ENCODE results near the gene PRKCE. TPM values are rescaled to one million over a fixed set of nuclear protein-coding genes. Genes with fewer than 3 reads are reported as not detected.

Gene PRKCE
- total RNA-seq, 1 donor from 2014 or later = 85.0 TPM

DNA sequence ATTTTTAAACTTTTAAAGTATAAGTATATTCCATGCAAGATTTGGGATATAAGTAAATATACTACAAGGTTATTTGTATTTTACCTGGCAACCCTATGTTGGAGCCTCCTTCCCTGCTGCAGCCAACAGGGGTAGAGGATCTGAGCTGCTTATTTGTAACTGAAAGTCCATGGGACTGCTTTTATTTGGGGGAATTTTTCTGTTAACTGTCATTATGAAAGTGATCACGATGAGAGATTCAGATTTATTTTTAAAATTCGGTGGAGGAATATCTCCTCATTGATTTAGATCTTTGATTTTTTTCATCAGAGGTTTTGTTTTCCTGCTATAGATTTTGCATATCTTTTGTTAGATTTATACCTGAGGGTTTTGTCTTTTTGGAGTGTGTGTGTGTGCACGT is 215.9 kb downstream of the PRKCE start:
- H3K36me3 ChIP-seq = no peaks in the 10 kb centered on the region
- intact Hi-C loops (cut with DNase I) = no loop called here
- no peaks in the 10 kb centered on the region for H3K9me3 ChIP-seq
- no peak overlapping the region for H3K27ac ChIP-seq
- H3K4me1 ChIP-seq = no peaks in the 10 kb centered on the region
- ATAC-seq = no peak
- no peak for DNase-seq
- H3K4me3 ChIP-seq = no peak overlapping the region
- TF ChIP-seq CTCF (IDR thresholded peaks at IDR 0.05) = no peak
- no peaks in the 10 kb centered on the region for H3K27me3 ChIP-seq (ENCODE audit: low read depth)

DNA sequence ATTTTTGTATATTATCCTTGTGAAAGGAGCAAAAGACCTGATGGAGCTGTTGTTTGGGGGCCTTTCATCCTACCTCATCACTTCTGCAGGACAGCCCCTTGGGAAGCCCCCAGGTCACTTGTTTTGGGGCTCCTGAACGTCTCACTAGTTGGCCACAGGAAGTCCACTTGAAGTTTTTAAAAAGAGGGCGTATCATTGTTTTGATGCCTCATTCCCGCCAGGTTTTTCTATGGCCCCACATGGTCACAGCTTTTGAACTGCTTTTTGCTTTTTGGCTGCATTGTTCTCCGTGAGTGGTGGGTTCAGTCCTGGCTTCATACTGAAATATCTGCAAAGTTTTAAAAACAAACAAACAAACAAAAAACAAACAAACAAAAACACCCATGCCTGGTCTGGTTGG is 216.3 kb downstream of the PRKCE start:
- ATAC-seq (no peak), DNase-seq (no peak)
- Histone ChIP-seq H3K27me3 (ENCODE audit: low read depth) (no peaks in the 10 kb centered on the region), H3K9me3 (no peaks in the 10 kb centered on the region), H3K4me1 (no peaks in the 10 kb centered on the region), H3K36me3 (no peaks in the 10 kb centered on the region), H3K4me3 (no peak overlapping the region), H3K27ac (no peak overlapping the region)
- TF ChIP-seq CTCF (IDR thresholded peaks at IDR 0.05) = no peak
- intact Hi-C loops (cut with DNase I) = no loop called here

GRCh38 chr2:45869165-45869501 is 217.7 kb downstream of the PRKCE start:
- intact Hi-C loops (cut with DNase I) = no loop called here
- Histone ChIP-seq H3K4me1 (peaks cover 6% of the 10 kb centered on the region), H3K36me3 (no peaks in the 10 kb centered on the region), H3K9me3 (no peaks in the 10 kb centered on the region), H3K4me3 (no peak overlapping the region), H3K27me3 (ENCODE audit: low read depth) (no peaks in the 10 kb centered on the region), H3K27ac (no peak overlapping the region)
- TF ChIP-seq CTCF (IDR thresholded peaks at IDR 0.05) = no peak
- ATAC-seq (no peak), DNase-seq (no peak)

DNA sequence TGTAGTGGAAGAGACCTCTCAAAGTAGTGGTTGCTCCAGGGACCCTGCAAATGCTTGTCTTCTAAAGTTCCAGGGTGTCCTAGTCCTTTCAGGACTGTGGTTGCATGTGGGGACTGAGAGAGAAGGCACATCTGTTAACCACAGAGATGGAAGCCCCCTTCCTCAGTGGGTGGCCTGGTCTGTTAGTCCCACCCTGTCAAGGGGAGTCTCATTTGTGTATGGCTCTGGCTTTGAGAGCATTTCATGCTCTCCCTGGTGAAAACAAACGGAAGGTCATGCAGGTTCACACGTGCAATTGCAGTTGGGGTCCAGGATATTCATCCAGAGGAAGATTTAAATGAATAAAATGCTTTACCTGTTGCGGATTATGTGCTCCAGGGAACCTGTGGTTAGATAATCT is 219.6 kb downstream of the PRKCE start:
- no peaks in the 10 kb centered on the region for H3K36me3 ChIP-seq
- H3K27ac ChIP-seq = no peak overlapping the region
- peaks cover 1% of the 10 kb centered on the region for H3K9me3 ChIP-seq
- ATAC-seq = no peak
- no peak for DNase-seq
- H3K4me1 ChIP-seq = peaks cover 12% of the 10 kb centered on the region
- TF ChIP-seq CTCF (IDR thresholded peaks at IDR 0.05) = no peak
- no peak overlapping the region for H3K4me3 ChIP-seq
- intact Hi-C loops (cut with DNase I) = no loop called here
- H3K27me3 ChIP-seq (ENCODE audit: low read depth) = no peaks in the 10 kb centered on the region

GRCh38 chr2:45871541-45871940 is 220.1 kb downstream of the PRKCE start:
- Histone ChIP-seq H3K27me3 (ENCODE audit: low read depth) (no peaks in the 10 kb centered on the region), H3K36me3 (no peaks in the 10 kb centered on the region), H3K4me1 (peaks cover 12% of the 10 kb centered on the region), H3K27ac (no peak overlapping the region), H3K4me3 (no peak overlapping the region), H3K9me3 (peaks cover 6% of the 10 kb centered on the region)
- ATAC-seq (no peak), DNase-seq (no peak)
- intact Hi-C loops (cut with DNase I) = no loop called here
- no peak for TF ChIP-seq CTCF (IDR thresholded peaks at IDR 0.05)

DNA sequence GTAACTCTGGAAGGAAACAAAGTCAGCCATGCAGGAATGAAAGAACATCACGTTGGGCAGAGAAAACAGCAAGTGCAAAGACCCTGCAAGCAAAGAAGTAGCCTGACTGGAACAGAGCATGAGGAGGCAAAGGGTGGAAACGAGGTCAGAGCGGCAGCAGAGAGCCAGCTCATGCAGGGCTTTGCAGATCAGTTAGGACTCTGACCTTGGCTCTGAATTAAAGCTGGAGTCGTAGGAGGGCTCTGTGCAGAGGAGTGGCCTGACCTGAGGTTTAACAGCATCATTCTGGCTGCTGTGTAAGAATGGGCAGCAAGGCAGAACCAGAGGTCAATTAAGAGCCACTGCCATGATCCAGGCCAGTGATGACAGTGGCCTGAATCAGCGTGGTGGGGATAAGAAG is 220.7 kb downstream of the PRKCE start:
- ATAC-seq (no peak), DNase-seq (no peak)
- Histone ChIP-seq H3K36me3 (no peaks in the 10 kb centered on the region), H3K27me3 (ENCODE audit: low read depth) (no peaks in the 10 kb centered on the region), H3K9me3 (peaks cover 12% of the 10 kb centered on the region), H3K4me3 (no peak overlapping the region), H3K27ac (no peak overlapping the region), H3K4me1 (peaks cover 12% of the 10 kb centered on the region)
- intact Hi-C loops (cut with DNase I) = no loop called here
- no peak for TF ChIP-seq CTCF (IDR thresholded peaks at IDR 0.05)
